HG03460 (cell line): ENCODE measurements around the gene RASL12.
"Not testable (repeated sequence)": the region's sequence is repeated elsewhere in the genome, so short reads cannot be mapped to it uniquely, and the experiment has no call there.

ENCODE experiments used
- ATAC-seq: cut with Tn5 transposase; IDR thresholded peaks from one replicate; pipeline ENCODE4 v1.9.1; 2021; ENCODE audit not compliant: unreplicated experiment

The RASL12 gene

DNA sequence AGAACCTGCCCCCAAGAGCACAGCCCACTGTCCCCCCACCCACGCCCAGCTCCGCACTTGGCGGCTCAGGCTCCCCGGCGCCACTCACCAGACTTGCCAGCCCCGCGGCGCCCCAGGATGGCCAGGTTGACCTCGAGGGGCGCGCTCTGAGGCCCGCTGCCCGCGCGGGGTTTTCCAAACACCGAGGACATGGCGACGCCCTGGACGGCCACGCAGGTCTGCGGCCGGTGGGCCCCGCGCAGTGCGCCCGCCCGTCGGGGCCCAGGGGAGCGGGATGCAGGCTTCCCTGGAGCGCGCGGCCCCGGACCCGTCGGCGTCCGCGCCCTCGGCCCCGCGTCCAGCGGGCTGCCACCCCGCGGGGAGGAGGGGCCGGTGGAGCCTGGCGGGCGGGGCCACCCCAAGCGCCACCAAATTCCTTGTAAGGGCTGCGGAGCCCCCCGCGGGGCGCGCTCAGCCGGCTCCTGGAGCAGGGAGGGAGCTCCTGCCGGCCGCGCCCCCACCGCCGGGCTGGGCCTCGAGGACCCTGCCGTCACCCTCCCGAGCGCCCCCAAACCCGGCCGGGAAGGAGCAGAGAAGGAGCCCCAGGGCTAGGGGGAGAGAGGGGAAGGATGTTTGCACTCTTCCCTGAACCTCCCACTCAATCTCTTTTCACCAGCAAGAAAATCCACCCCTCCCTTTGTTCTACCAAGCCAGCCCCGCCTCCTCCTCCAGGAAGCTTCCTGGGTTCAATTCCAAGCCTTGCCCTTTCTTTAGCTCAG, at the start of gene RASL12:
TSS of gene RASL12 (minus strand) at position 347 of the 758 bp plus-strand sequence. CDS start at position 191, 156 bp downstream.
- no peak for ATAC-seq

GRCh38 chr15:65115542-65115941, 47.8 kb upstream of the RASL12 start:
- ATAC-seq = no peak

DNA sequence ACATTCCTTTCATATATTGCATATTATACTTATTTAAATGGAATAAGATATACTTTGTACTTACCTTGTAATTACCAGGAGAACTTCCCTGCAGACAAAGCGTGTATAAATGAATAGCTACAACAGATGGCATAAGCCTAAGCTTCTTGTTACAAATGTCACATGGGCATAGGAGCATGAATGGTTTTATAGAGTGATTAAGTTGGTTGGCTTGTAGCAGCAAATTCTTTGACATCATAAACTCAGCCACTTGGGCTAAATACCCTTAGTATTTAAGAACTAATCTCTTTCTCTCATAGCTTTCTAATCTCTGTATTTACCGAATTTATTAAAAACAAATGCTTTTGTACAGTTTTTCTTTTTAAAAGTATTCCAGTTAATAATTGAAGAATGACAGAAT, 47.3 kb upstream of the RASL12 start, which contains the start of gene UBAP1L:
TSS of gene UBAP1L (minus strand) at position 115 of the 400 bp plus-strand sequence. CDS start 8,985 bp downstream, outside the sequence.
- ATAC-seq = no peak

GRCh38 chr15:65110676-65111292, 43.0 kb upstream of the RASL12 start:
- ATAC-seq = no peak

DNA sequence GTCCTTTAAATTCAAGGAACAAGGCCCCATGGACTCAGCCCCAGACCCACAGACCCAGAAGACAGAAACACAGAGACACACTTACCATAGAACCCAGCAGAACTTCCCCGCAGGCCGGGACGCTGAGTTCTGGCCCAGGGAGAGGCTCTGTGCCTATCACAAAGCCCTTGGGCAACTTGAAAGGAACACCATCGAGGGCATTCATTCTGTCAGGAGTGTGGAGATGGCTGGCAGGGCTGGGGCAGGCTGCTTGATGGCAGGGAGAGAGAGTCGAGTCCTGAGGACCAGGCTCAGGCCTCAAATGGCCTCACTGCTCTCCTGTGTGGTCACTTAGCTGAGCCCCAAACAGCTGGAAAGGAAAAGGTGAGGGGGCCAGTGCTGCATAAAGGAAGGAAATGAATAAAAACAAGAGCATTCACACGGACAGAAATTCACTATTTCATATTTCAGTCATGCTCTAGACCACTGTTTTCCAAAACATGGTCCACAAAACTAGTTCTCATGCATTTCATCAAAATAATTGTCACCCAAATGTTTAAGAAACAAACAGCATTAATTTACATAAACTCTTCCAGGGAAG, 38.3 kb upstream of the RASL12 start:
- ATAC-seq = no peak

DNA sequence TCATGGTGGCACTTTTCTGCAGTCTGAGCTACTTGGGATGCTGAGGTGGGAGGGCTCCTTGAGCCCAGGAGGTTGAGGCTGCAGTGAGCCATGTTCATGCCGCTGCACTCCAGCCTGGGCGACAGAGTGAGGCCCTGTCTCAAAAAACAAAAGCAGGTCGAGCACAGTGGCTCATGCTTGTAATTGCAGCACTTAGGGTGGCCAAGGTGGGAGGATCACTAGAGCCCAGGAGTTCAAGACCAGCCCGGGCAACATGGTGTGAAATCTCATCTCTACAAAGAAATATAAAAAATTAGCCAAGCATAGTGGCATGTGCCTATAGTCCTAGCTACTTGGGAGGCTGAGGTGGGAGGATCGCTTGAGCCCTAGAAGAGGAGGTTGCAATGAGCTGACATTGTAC, 37.2 kb upstream of the RASL12 start:
- ATAC-seq = no peak

DNA sequence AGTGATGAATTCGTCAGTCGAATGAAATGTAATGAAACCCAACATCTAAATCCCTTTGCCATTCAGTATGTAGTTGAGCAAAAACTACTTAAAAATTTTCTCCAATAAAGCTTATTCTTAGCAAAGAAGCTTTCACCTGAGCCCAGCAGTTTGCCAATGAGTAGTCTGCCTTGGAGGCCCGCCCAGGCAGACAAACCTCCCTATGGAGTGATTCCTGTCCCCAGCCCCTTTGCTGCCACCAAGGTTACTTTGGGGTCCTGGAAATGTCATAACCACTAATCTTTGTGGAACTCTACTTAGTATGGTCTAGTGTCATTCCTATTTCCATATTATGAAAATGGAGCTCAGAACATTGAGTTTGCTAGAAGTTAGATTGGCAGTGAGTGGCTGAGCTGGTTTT, 35.1 kb upstream of the RASL12 start:
- ATAC-seq = no peak

DNA sequence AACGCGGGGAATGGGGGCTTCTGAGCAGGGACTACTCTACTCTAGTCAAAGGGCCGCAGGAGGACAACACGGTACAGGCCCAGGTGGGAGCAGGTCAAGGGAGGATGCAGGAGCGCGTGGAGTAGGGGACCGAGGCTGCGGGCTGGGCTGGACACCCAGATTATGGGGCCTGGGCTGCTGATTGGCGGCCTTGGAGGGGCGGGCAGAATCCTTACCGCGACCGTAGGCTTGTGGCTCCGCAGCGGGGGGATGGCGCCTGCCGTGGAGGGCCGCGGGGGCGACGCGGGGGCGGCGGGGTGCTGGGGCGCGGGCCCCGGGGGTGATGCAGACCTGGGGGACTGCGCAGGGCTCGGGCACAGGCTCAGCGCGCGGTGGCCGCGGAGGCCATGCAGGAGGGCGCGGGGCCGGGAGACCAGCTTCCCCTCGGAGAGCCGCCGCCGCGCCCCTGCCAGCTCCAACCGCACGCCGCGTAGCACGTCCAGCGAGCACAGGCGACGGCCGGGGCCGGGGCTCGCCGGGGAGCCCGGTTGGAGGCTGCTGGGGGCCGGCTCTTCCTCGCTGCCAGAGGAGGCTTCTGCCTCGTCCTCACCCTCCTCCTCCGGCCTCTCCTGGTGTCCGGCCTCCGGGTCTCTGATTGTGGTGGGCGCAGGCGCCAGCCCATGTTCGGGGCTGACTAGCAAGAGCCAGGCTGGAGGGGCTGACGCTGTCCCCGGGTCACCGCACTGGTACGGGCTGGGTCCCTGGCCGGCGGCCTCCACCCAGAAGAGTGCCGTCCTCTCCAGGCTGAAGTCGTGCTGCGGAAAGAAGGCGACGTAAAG, 34.3 kb upstream of the RASL12 start:
- no peak for ATAC-seq

DNA sequence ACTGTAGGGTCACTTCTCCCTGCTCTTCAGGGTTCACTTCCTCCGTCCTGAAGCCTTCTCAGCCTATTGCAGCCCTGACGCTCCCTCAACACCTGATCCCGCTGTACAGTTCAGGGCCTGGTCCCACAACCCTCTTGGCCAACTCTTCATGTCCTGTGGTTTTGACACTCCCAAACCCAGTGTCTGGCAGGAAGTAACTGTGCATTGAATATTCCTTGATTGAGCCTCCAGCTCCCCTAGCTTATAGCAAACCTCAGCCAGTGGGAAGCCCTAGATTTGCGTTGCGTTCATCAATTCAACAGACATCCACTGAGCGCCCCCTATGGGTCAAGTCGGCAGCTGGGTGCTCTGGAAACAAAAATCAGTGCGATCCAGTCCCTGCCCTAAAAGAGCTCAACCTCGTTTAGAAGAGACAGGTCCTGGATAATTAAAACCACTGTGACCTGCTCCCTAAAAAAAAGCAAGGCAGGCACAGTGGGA, 33.7 kb upstream of the RASL12 start:
- no peak for ATAC-seq

- no peak for ATAC-seq
Measured at GRCh38 chr15:65100442-65100841, 32.7 kb upstream of the RASL12 start.

DNA sequence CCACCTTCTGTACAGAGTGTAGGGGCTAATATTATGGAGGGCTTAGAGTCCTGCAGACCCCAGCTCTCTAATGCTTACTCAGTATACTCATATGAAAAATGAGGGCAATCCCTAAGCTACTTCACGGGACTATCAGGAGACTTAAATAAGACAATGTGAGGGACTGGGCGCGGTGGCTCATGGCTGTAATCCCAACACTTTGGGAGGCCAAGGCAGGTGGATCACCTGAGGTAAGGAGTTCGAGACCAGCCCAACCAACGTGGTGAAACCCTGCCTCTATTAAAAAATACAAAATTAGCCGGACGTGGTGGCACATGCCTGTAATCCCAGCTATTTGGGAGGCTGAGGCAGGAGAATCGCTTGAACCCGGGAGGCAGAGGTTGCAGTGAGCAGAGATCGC, 32.0 kb upstream of the RASL12 start:
- ATAC-seq = not testable (repeated sequence)

DNA sequence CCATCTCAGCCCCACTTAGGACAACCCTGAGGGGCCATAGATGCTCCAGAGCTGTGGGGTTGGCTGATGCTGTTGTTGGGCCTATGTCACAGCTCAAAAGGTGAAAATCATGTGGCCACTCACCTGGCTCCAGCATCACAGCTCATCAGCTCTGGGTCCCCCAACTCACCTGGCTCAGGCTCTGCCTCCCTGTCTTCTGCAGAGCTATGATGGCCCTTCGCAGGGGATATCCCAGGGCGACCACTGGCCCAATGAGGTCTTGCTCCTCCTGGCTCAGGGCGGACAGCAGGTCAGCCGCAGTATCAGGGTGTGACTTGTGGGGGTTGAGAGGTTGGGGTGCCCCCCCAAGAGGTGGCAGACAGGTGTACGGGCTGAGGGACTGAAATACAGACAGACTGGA, 31.5 kb upstream of the RASL12 start:
- ATAC-seq = no peak

DNA sequence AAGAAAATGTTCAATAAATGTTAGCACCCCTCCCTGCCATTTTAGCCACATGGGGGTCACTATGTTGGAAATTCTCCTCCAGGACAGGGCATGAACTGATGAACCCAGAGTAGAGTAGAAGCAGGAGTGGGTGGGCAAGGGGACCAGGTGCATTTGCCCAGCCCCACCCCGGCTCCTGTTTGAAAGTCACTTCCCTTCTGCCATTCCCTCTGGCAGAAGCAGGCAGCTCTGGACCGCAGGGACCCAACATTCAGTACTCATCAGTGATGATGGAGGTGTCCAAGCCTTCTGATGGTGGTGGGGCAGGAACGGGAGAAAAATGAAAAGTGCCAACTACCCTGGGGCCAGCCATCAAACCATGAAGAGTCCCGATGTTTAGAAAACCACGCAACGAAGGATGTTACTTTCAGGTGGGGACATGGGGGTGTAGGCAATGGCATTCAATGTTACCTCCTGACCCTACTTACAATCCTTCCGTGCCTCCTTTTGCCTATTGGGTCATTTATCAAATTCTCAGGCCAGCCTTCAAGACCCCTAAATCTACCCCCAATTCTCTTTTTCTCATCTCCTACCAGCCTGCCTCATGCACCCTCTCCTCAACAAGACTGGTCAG, 30.0 kb upstream of the RASL12 start:
- ATAC-seq = no peak

DNA sequence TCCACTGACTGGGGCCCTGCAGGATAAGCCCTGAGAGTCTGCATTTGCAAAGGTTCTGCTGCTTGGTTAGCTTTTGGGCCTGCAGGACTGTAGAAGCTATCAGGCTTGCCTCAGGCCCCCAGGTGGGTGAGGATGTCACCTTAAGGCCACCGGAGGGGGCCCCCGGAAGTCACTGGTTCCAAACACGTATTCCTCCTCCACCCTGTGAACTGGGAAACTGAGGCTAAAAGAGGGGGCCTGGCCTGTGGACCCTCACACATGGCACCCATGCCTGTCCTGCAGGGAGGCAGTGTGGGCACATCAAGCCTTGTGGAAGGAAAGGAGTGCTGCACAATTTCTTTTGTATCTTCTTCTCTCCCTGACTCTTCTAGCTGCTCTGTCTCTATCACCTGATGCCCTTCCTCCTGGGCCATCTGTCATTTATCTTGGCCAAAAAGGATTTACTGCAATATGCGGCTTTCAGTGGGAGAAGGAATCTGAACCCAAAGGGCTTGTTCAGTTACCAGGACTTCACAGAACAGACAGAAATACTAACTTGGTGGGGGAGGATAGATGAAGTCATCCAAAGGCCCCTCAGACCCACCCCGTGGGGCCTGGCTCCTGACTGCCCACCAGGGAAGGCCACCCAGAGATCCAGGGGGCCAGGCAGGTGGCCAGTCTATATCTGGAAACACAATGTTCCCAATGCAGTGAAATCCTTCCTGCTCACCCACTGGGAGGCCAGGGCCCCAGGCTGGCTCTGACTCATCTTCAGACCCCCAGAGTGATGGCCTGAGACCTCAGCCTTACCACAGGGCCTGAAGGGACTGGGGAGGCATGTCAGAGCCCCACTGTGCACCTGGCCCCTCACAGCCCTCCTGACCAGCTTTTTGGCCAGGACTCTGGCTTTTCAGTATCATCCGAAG, 28.9 kb upstream of the RASL12 start:
- ATAC-seq = no peak

DNA sequence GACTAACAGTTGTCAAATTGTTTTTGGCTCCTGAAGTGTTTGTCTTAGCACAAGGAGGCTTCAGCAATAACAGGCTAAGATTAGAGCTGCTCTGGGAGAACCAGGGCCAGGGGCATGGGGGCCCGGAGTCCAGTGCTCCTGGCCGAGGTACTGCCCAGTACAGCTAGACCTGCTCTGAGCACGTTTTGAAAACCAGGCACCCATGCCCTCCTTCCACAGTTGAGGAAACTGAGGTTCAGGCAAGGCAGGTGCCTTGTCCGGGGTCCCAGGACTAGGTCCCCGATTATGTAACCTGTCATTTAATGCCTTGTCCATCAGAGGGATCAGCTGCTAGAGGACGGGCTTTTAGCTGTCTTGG, 27.9 kb upstream of the RASL12 start:
- ATAC-seq = no peak

- no peak for ATAC-seq
Measured at GRCh38 chr15:65095011-65095746, 27.4 kb upstream of the RASL12 start.

- no peak for ATAC-seq
Measured at GRCh38 chr15:65094294-65094995, 26.7 kb upstream of the RASL12 start.

DNA sequence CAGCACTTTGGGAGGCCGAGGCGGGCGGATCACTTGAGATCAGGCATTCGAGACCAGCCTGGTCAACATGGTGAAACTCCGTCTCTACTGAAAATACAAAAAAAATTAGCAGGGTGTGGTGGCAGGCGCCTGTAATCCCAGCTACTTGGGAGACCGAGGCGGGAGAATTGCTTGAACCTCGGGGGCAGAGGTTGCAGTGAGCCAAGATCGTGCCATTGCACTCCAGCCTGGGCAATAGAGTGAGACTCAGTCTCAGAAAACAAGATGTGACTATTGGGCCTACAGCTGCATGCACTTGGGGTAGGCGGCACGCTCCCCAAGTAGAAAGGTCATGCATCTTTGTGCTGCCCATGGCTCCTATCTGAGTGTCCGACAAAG, 26.0 kb upstream of the RASL12 start:
- not testable (repeated sequence) for ATAC-seq
